SH-SY5Y (cell line): ENCODE measurements around the gene VAC14.

ENCODE experiments used
- GATA2 ChIP-seq: IDR thresholded peaks from 2 replicates; pipeline ENCODE4 v1.6.1; 2011; ENCODE audit warnings: mild to moderate bottlenecking, low read depth, low read length
- GATA3 ChIP-seq: IDR thresholded peaks from 2 replicates; pipeline ENCODE4 v1.6.1; 2011; ENCODE audit warnings: low read depth, mild to moderate bottlenecking, low read length, moderate library complexity

- no peak for TF ChIP-seq GATA2
- no peak for TF ChIP-seq GATA3
Measured at GRCh38 chr16:70656065-70656711, 144.8 kb downstream of the VAC14 start.
